HUES64 (cell line): ENCODE results near the gene NIPAL1.

Experiments used
- H3K27ac ChIP-seq: 2 replicates; pipeline ENCODE4 v1.7.0; 2013; ENCODE audit warnings: low read depth, low read length, inconsistent platforms
- H3K27me3 ChIP-seq: 2 replicates; pipeline ENCODE4 v1.6.1; 2013; ENCODE audit warnings: mild to moderate bottlenecking, low read length; ENCODE audit not compliant: insufficient read depth
- H3K36me3 ChIP-seq: 2 replicates; pipeline ENCODE4 v1.6.1; 2013; ENCODE audit warnings: mild to moderate bottlenecking, low read length; ENCODE audit not compliant: insufficient read depth
- H3K4me1 ChIP-seq: 2 replicates; pipeline ENCODE4 v1.6.1; 2013; ENCODE audit warnings: mild to moderate bottlenecking, low read length, moderate library complexity; ENCODE audit not compliant: insufficient read depth
- H3K4me3 ChIP-seq: 2 replicates; pipeline ENCODE4 v1.5.1; 2013; ENCODE audit warnings: mild to moderate bottlenecking, low read length, moderate library complexity
- H3K9ac ChIP-seq: 2 replicates; pipeline ENCODE4 v1.6.1; 2013; ENCODE audit warnings: mild to moderate bottlenecking, low read depth, low read length
- H3K9me3 ChIP-seq: 2 replicates; pipeline ENCODE4 v1.6.1; 2013; ENCODE audit warnings: low read depth, low read length; ENCODE audit not compliant: insufficient read depth
- WGBS: fragments of 150-250, 120-280 bp; methylation state at CpG from one replicate; pipeline ENCODE4 v1.1.7; 2013; ENCODE audit warnings: missing lambda C conversion rate; 5-methylcytosine and 5-hydroxymethylcytosine counted together

Gene NIPAL1

GRCh38 chr4:48025005-48025404, 8.4 kb downstream of the NIPAL1 start:
- H3K27me3 ChIP-seq: no peaks in the 10 kb centered on the region
- no peak overlapping the region for H3K9ac ChIP-seq
- no peak overlapping the region for H3K27ac ChIP-seq
- H3K4me3 ChIP-seq: no peak overlapping the region
- peaks cover 30% of the 10 kb centered on the region for H3K4me1 ChIP-seq
- H3K9me3 ChIP-seq: no peaks in the 10 kb centered on the region
- H3K36me3 ChIP-seq: peaks cover 20% of the 10 kb centered on the region
- WGBS: 91% methylated on average over 2 of the region's 2 CpGs

GRCh38 chr4:48027653-48028052, 11.1 kb downstream of the NIPAL1 start:
- Histone ChIP-seq H3K27me3 (no peaks in the 10 kb centered on the region), H3K27ac (no peak overlapping the region), H3K4me1 (peaks cover 34% of the 10 kb centered on the region), H3K4me3 (no peak overlapping the region), H3K9me3 (no peaks in the 10 kb centered on the region), H3K9ac (no peak overlapping the region), H3K36me3 (peaks cover 20% of the 10 kb centered on the region)

GRCh38 chr4:48028696-48029095, 12.1 kb downstream of the NIPAL1 start:
- Histone ChIP-seq H3K27ac (no peak overlapping the region; the same call in 1 of the 2 replicates), H3K4me1 (peaks cover 34% of the 10 kb centered on the region), H3K27me3 (no peaks in the 10 kb centered on the region), H3K4me3 (no peak overlapping the region), H3K9ac (no peak overlapping the region), H3K9me3 (no peaks in the 10 kb centered on the region), H3K36me3 (peaks cover 25% of the 10 kb centered on the region)
- WGBS: 0% methylated on average over 2 of the region's 2 CpGs

- peaks cover 26% of the 10 kb centered on the region for H3K36me3 ChIP-seq
- WGBS: 43% methylated on average over 3 of the region's 3 CpGs
- no peak overlapping the region for H3K9ac ChIP-seq
- peak overlapping the region; percentile 59 for H3K27ac ChIP-seq
- no peak overlapping the region for H3K4me3 ChIP-seq
- H3K4me1 ChIP-seq: peaks cover 34% of the 10 kb centered on the region
- H3K27me3 ChIP-seq: no peaks in the 10 kb centered on the region
- no peaks in the 10 kb centered on the region for H3K9me3 ChIP-seq
Observed at GRCh38 chr4:48030470-48030869, 13.9 kb downstream of the NIPAL1 start.

- no peaks in the 10 kb centered on the region for H3K27me3 ChIP-seq
- no peaks in the 10 kb centered on the region for H3K9me3 ChIP-seq
- H3K9ac ChIP-seq: no peak overlapping the region
- peaks cover 23% of the 10 kb centered on the region for H3K36me3 ChIP-seq
- WGBS: 92% methylated on average over 12 of the region's 12 CpGs
- peaks cover 34% of the 10 kb centered on the region for H3K4me1 ChIP-seq
- H3K4me3 ChIP-seq: no peak overlapping the region
- no peak overlapping the region for H3K27ac ChIP-seq
Observed at GRCh38 chr4:48031802-48032525, 15.4 kb downstream of the NIPAL1 start.

- Histone ChIP-seq H3K27ac (no peak overlapping the region), H3K4me3 (no peak overlapping the region), H3K9me3 (no peaks in the 10 kb centered on the region), H3K9ac (no peak overlapping the region), H3K4me1 (peaks cover 31% of the 10 kb centered on the region), H3K27me3 (no peaks in the 10 kb centered on the region), H3K36me3 (peaks cover 17% of the 10 kb centered on the region)
Observed at GRCh38 chr4:48032721-48033120, 16.1 kb downstream of the NIPAL1 start.

- no peak overlapping the region for H3K27ac ChIP-seq
Observed at GRCh38 chr4:48033412-48033811, 16.8 kb downstream of the NIPAL1 start.

GRCh38 chr4:48033825-48034413, 17.3 kb downstream of the NIPAL1 start:
- WGBS: no CpG with 5 or more reads among the region's 1 CpG
- H3K27ac ChIP-seq: no peak overlapping the region
- H3K36me3 ChIP-seq: peaks cover 17% of the 10 kb centered on the region

More at GRCh38 chr4:48033412-48033811, 16.8 kb downstream of the NIPAL1 start:
- Histone ChIP-seq H3K9ac (no peak overlapping the region), H3K36me3 (peaks cover 17% of the 10 kb centered on the region), H3K4me3 (no peak overlapping the region), H3K4me1 (peaks cover 24% of the 10 kb centered on the region), H3K27me3 (no peaks in the 10 kb centered on the region), H3K9me3 (no peaks in the 10 kb centered on the region)

GRCh38 chr4:48035952-48036351, 19.4 kb downstream of the NIPAL1 start:
- no peak overlapping the region for H3K27ac ChIP-seq
- no peak overlapping the region for H3K9ac ChIP-seq
- no peaks in the 10 kb centered on the region for H3K4me1 ChIP-seq
- 93% methylated on average over 3 of the region's 3 CpGs for WGBS
- no peaks in the 10 kb centered on the region for H3K27me3 ChIP-seq
- peaks cover 17% of the 10 kb centered on the region for H3K36me3 ChIP-seq
- H3K4me3 ChIP-seq: no peak overlapping the region
- no peaks in the 10 kb centered on the region for H3K9me3 ChIP-seq

More at GRCh38 chr4:48033825-48034413, 17.3 kb downstream of the NIPAL1 start:
- Histone ChIP-seq H3K9ac (no peak overlapping the region), H3K4me1 (peaks cover 19% of the 10 kb centered on the region), H3K9me3 (no peaks in the 10 kb centered on the region), H3K27me3 (no peaks in the 10 kb centered on the region), H3K4me3 (no peak overlapping the region)

GRCh38 chr4:48037117-48037462, 20.5 kb downstream of the NIPAL1 start:
- 100% methylated on average over 1 of the region's 2 CpGs for WGBS
- Histone ChIP-seq H3K36me3 (peaks cover 17% of the 10 kb centered on the region), H3K9ac (no peak overlapping the region), H3K4me3 (no peak overlapping the region), H3K4me1 (no peaks in the 10 kb centered on the region), H3K27ac (no peak overlapping the region), H3K27me3 (no peaks in the 10 kb centered on the region), H3K9me3 (no peaks in the 10 kb centered on the region)

- WGBS: 47% methylated on average over 2 of the region's 2 CpGs
- peaks cover 13% of the 10 kb centered on the region for H3K36me3 ChIP-seq
- no peak overlapping the region for H3K9ac ChIP-seq
- no peak overlapping the region for H3K4me3 ChIP-seq
- no peak overlapping the region for H3K27ac ChIP-seq
- H3K9me3 ChIP-seq: no peaks in the 10 kb centered on the region
- H3K4me1 ChIP-seq: peaks cover 8% of the 10 kb centered on the region; the same call in 1 of the 2 replicates
- H3K27me3 ChIP-seq: no peaks in the 10 kb centered on the region
Observed at GRCh38 chr4:48038666-48039065, 22.1 kb downstream of the NIPAL1 start.
